ENCODE results near the gene ANGPT4.
"Not testable (repeated sequence)": the region's sequence is repeated elsewhere in the genome, so short reads cannot be mapped to it uniquely, and the experiment has no call there.

ANGPT4 gene

GRCh38 chr20:844473-845225, 71.5 kb downstream of the ANGPT4 start:
- DNase-seq (ENCODE audit: low read depth, low spot score) = peak; percentile 60

DNA sequence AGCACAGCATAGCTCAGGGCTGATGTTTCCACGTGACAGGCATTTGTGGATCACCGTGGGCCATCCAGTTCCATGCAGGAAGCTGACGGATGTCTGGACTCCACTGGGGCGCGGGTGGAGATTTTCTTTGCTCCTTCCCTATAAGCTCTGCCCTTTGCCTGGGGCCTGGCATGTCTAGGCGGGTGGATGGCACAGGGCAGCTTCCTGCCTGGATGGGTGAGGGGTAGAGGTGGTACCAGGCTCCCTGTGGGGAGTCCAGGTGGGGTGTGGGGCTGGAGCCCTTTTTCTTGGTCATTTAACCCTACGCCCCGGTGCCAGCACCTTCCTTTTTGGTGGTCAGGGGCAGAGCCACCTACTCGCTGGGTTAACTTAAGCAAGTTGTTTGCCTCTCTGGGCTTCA, 72.2 kb downstream of the ANGPT4 start:
- DNase-seq (ENCODE audit: low read depth, low spot score) = no peak

DNA sequence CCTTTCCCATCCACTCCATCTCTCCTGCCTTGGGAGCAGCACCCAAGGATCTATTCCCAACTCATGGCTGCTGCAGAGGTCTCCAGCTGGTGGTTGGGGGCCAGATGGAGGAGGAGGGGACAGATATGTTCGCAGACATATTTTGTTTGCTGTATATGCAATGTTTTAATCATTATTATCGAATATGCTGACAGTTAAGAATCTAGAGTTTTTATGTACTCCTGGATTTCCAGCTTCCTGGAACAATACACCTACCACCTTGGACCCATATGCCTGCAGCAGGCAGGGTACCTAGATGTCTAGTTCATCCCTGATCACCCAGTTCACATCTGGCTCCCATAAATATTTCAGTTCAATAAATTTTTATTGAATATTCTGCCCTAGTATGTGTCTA, 73.6 kb downstream of the ANGPT4 start:
- no peak for DNase-seq (ENCODE audit: low read depth, low spot score)

GRCh38 chr20:841568-842546, 74.3 kb downstream of the ANGPT4 start:
- no peak for DNase-seq (ENCODE audit: low read depth, low spot score)

- no peak for DNase-seq (ENCODE audit: low read depth, low spot score)
Measured at GRCh38 chr20:840858-841567, 75.1 kb downstream of the ANGPT4 start.

DNA sequence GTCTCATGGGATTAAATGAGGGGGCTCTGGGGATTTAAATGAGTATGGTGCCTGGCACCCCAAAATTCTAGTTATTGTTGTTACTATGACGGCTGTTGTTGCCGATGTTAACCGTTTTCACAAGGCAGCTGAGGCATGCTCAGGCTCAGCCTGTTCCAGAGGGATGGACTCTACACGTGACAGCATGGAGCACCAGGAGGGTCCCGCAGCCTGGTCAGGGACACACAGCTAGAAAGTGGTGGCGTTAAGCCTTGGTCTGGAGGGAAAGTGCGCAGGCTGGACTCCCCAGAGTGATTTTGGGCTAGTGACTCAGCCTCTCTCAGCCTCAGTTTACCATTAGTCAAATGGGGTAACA, 75.7 kb downstream of the ANGPT4 start:
- DNase-seq (ENCODE audit: low read depth, low spot score) = no peak

GRCh38 chr20:839626-840025, 76.5 kb downstream of the ANGPT4 start:
- DNase-seq (ENCODE audit: low read depth, low spot score) = no peak

DNA sequence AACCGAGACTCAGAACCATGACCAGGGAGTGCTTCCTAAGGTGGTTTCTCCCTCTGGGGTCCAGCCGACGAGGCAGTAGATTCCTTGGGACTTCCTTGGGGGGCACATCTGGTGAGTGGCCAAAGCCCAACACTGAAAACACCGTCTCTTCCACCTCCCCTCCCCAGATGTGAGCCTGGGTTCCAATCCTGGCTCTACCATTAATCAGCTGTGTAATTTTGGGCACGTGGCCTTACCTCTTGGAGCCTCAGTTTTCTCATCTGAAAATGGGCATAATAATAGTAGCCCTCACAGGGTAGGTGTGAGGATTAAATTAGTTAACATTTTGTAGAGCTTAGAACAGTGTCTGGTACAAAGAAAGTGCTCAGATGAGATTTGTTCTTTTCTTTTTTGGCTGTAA, 77.1 kb downstream of the ANGPT4 start:
- DNase-seq (ENCODE audit: low read depth, low spot score) = no peak

- DNase-seq (ENCODE audit: low read depth, low spot score) = no peak
Measured at GRCh38 chr20:836190-836589, 79.9 kb downstream of the ANGPT4 start.

GRCh38 chr20:835608-836045, 80.5 kb downstream of the ANGPT4 start:
- DNase-seq (ENCODE audit: low read depth, low spot score) = no peak

- no peak for DNase-seq (ENCODE audit: low read depth, low spot score)
Measured at GRCh38 chr20:834151-834746, 81.9 kb downstream of the ANGPT4 start.

DNA sequence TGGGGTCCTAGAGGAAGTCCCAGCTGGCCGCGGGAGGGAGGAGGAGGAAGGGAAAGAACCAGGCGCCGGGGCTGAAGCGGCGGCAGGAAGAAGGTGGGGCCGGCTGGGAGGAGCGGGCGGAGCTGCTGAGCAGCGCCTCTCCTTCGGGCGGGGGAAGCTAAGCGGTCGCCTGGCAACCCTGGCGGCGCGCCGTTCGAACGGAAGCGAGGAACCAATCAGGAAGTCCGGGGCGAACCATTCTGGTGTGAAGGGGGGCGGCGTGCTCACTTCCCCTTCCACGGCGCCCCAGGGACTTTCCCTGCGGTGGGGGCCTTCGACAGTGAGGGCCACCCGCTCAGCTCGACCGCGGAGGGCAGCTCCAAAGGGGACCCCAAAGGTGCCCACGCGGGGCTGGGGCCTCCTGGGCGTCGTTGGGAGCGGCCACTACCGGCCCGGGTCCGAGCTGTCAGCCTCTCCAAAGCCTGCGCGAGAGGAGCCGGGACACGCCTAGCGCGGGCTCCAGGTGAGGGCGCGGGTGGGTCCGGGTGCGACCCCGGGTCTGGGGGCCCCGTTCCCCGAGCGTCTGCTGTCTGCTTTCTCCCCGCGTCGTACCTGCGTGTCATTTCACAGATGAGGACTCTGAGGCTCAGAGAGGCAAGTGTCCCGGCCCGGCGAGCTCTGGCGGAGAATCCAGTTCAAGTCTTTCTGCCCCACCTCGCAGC, 82.5 kb downstream of the ANGPT4 start, which contains the start of gene FAM110A:
FAM110A (plus strand) TSS at position 266 of the 701 bp plus-strand sequence. CDS start 11,090 bp downstream, outside the sequence.
- peak; percentile 71 for DNase-seq (ENCODE audit: low read depth, low spot score)

GRCh38 chr20:833121-833449, 83.0 kb downstream of the ANGPT4 start:
- DNase-seq (ENCODE audit: low read depth, low spot score) = no peak

GRCh38 chr20:831956-832355, 84.2 kb downstream of the ANGPT4 start:
- no peak for DNase-seq (ENCODE audit: low read depth, low spot score)

- no peak for DNase-seq (ENCODE audit: low read depth, low spot score)
Measured at GRCh38 chr20:831251-831650, 84.9 kb downstream of the ANGPT4 start.

- DNase-seq (ENCODE audit: low read depth, low spot score) = no peak
Measured at GRCh38 chr20:830011-830521, 86.1 kb downstream of the ANGPT4 start.

GRCh38 chr20:829551-829950, 86.6 kb downstream of the ANGPT4 start:
- no peak for DNase-seq (ENCODE audit: low read depth, low spot score)

DNA sequence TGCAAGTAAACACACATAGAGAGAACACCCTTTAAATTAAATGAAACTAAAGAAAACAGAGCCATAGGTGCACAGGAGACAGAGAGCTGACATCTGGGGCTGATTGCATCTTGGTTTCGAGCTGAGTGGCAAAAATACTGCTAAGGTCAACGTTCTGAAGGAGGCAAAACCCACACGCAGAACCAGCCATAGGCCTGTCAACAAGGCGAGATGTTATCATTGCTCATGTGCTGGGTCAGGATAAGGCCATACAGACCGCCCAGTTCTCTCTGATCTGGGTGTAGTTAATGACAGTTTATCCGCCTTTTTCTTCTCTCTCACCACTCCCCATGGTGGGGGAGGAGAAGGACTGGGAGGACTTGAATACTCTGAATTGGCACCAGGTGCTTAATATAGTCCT, 87.1 kb downstream of the ANGPT4 start:
- no peak for DNase-seq (ENCODE audit: low read depth, low spot score)

- DNase-seq (ENCODE audit: low read depth, low spot score) = not testable (repeated sequence)
Measured at GRCh38 chr20:827981-828380, 88.2 kb downstream of the ANGPT4 start.

DNA sequence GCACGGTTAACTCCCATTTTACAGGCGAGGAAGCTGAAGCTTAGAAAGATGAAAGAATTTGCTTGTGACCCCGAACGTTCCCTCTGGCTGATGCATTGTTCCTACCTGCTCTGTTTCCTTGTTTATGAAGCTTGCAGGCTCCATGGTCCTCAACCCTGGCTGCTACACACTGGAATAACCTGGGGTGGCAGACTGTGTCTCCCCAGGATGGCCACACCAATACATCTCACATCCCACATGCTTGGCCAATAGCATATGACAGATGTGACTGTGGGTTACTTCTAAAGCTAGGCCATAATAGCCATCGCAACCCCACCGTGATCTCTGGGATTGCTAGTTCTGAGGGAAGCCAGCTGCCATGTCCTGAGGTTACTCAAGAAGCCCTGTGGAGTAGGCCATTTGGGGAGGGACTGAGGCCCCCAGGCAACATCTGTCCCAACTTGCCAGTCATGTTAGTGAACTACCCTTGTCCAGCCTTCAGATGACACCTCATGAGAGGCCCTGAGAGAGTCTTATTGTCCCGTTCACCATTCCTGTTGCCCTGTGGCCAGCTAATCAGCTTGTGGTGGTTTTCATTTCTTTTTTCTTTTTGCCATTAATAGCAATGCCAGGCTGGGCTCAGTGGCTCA, 89.3 kb downstream of the ANGPT4 start:
- DNase-seq (ENCODE audit: low read depth, low spot score) = no peak

Data from brain pericyte (primary cell).